LNCaP clone FGC (cell line): ENCODE results near the gene CPED1.
"Not testable (repeated sequence)": the region's sequence is repeated elsewhere in the genome, so short reads cannot be mapped to it uniquely, and the experiment has no call there.

Experiments
- DNase-seq: peaks from one replicate; pipeline ENCODE4 v3.0.0-alpha.2; 2011; ENCODE audit warnings: low read depth
- H3K4me3 ChIP-seq: 2 replicates; pipeline ENCODE4 v1.5.1; 2011; ENCODE audit warnings: mild to moderate bottlenecking, low read depth, low read length, control low read depth
- TF ChIP-seq, protein P1 (sequence below): IDR thresholded peaks from 2 replicates; pipeline ENCODE4 v1.5.1; 2012; ENCODE audit warnings: mild to moderate bottlenecking; ENCODE audit not compliant: control insufficient read depth, insufficient read depth; ENCODE audit errors: extremely low read depth

The CPED1 gene

GRCh38 chr7:121057878-121058277 lies 69.4 kb downstream of the CPED1 start:
- H3K4me3 ChIP-seq, result no peak overlapping the region
- DNase-seq, result no peak
- TF ChIP-seq, protein P1, sequence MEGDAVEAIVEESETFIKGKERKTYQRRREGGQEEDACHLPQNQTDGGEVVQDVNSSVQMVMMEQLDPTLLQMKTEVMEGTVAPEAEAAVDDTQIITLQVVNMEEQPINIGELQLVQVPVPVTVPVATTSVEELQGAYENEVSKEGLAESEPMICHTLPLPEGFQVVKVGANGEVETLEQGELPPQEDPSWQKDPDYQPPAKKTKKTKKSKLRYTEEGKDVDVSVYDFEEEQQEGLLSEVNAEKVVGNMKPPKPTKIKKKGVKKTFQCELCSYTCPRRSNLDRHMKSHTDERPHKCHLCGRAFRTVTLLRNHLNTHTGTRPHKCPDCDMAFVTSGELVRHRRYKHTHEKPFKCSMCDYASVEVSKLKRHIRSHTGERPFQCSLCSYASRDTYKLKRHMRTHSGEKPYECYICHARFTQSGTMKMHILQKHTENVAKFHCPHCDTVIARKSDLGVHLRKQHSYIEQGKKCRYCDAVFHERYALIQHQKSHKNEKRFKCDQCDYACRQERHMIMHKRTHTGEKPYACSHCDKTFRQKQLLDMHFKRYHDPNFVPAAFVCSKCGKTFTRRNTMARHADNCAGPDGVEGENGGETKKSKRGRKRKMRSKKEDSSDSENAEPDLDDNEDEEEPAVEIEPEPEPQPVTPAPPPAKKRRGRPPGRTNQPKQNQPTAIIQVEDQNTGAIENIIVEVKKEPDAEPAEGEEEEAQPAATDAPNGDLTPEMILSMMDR, result no peak

GRCh38 chr7:121058975-121059374 lies 70.5 kb downstream of the CPED1 start:
- TF ChIP-seq, protein P1, result no peak
- no peak overlapping the region for H3K4me3 ChIP-seq
- no peak for DNase-seq

DNA sequence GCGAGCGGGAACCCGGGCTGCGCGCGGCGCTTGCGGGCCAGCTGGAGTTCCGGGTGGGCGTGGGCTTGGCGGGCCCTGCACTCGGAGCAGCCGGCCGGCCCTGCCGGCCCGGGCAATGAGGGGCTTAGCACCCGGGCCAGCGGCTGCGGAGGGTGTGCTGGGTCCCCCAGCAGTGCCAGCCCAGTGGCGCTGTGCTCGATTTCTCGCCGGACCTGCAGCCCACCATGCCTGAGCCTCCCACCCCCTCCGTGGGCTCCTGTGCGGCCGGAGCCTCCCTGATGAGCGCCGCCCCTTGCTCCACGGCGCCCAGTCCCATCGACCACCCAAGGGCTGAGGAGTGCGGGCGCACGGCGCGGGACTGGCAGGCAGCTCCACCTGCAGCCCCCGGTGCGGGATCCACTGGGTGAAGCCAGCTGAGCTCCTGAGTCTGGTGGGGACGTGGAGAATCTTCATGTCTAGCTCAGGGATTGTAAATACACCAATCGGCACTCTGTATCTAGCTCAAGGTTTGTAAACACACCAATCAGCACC lies 71.5 kb downstream of the CPED1 start:
- not testable (repeated sequence) for H3K4me3 ChIP-seq, DNase-seq

DNA sequence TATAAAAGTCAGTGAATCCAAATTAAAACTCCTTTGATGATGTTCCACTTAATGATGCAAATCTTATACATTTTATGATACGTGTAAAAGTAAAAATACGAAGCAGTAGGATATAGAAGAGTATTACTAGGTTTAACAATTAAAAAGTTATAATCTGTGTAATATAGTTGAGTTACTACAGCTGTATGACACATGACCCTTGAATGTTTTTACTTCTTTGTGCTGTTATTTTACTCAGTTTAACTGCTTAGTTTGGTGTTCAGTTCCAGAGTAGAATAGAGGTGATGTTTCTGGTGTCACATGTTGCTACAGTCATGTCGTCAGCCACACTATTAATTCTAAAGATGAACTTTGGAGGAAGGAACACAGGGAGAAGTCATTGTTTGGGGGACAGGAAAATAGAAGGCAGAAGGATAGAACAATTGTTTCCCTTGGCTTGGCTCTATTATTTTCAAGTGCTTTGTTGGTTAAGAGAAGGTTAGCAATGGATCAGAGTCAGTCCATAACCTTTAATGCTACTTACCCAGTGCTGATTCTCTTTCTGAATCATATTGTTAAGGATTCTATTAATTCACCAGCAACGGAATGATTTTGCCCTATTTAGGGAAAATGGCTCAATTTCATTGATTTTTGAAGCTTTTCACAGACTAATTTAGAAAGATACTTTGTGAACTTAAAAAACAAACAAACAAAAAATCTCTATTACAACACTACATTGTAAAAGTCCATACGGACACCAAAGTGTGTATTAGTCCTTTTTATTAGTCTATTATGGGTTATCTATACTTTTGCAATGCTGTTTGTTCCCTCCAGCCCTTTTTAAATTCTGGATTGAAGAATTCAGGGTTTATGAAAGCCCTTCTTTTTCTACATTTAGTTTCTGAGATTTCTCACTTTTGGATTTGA lies 73.4 kb downstream of the CPED1 start:
- no peak overlapping the region for H3K4me3 ChIP-seq
- TF ChIP-seq, protein P1, result no peak
- DNase-seq, result no peak

- TF ChIP-seq, protein P1, result no peak
- DNase-seq, result no peak
- no peak overlapping the region for H3K4me3 ChIP-seq
Measured at GRCh38 chr7:121062671-121063279, 74.3 kb downstream of the CPED1 start.

DNA sequence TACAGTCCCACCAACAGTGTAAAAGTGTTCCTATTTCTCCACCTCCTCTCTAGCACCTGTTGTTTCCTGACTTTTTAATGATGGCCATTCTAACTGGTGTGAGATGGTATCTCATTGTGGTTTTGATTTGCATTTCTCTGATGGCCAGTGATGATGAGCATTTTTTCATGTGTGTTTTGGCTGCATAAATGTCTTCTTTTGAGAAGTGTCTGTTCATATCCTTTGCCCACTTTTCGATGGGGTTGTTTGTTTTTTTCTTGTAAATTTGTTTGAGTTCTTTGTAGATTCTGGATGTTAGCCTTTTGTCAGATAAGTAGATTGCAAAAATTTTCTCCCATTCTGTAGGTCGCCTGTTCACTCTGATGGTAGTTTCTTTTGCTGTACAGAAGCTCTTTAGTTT lies 79.2 kb downstream of the CPED1 start:
- H3K4me3 ChIP-seq, DNase-seq: not testable (repeated sequence)

- TF ChIP-seq, protein P1, result no peak
- H3K4me3 ChIP-seq, result no peak overlapping the region
- DNase-seq, result no peak
Measured at GRCh38 chr7:121069346-121070100, 81.0 kb downstream of the CPED1 start.
